OCI-LY3 (cell line): ENCODE data around the gene IGIP.

Experiments
- CTCF ChIP-seq: fragments of 200-600, 300-600 bp; sonication (generic); IDR thresholded peaks from 2 replicates; pipeline ENCODE4 v1.5.1; 2014; ENCODE audit warnings: antibody characterized with exemption, low read length, low read depth
- EZH2phosphoT487 ChIP-seq: fragments of 200-600 bp; shearing (Covaris generic); IDR thresholded peaks from 2 replicates; pipeline ENCODE4 v1.6.1; 2018; ENCODE audit warnings: antibody characterized with exemption, mixed run types, low read depth

DNA sequence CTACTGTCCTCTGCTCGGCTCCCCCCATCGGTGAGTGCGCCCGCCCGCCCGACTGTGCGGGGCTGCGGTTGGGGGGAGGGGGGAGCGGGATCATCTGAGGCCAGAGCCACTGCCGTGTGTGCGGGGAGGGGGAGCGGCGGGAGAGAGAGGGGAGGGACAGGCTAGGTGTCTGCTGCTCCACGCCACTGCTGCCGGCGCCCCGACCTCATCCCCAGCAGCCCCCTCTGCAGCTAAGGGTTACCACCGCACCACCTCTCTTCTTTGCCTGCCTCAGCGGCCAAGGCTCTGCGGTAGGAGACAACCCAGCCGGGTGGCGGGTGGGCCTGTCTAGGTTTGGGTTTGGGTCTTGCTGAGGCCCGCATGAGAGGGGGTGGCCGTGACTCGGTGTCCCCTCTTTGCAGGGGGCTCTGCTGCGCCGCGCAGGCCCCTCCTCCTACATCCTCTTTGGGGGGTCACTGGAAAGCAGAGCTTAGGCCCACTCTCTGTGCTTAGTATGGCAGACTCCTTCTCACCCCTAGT lies 12.5 kb upstream of the IGIP start:
- TF ChIP-seq CTCF = no peak
- TF ChIP-seq EZH2phosphoT487 = no peak
